Measurements from ENCODE around the gene COG7.
"Not testable (repeated sequence)": the region's sequence is repeated elsewhere in the genome, so short reads cannot be mapped to it uniquely, and the experiment has no call there.

COG7 gene

DNA sequence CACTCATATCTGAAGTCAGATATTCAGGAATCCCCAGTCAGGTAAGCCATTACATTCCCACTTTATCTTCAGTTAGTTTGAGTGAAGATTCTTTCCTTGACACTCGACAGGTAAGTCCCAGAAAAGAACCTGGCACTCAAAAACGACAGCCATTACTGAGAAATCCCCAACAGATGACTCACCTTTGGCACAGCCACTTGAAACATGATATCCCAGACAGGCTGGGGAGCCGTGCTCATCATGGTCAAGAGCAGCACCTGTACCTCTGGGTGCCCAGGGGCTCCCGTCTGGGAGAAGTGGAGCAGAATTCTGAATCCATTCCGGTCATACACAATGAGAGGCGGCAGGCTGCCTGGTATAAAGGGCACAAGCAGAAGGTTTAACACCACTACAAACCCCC lies 16.8 kb upstream of the COG7 start:
- peak; percentile 2 for DNase-seq (ENCODE audit: low read depth)

DNA sequence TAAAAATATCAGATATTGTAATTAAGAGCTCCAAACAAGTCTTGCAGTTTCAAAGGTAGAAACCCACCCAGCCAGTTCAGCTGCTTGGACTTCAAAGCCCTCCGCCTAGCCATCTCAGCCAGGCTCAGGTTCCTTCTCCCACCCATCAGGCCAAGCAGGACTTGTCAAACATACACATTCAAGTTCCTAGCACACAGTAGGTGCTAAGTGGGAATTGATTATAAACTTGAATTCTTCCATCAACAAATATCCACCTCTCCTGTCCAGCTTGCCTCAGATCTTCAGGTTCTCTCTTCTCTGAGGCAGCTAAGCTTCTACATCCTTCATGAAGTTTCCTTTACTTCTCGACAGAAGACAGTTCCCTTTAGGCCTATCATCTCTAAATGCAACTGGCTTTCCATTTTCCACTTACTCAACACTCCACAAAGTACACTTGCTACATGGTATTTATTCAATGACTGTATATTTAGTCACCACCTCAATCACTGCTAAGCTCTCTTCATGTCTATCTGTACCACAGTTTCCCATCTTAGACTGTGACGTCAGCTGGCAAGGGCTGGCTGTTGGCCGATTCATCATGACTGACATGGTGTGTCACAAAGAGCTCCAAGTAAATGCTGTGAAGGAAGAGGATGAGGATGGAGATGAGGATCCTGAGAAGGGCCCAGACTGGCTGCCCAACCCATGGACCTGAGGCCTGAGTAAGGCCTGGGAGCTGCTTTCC lies 13.3 kb upstream of the COG7 start:
- peak; percentile 34 for DNase-seq (ENCODE audit: low read depth)

DNA sequence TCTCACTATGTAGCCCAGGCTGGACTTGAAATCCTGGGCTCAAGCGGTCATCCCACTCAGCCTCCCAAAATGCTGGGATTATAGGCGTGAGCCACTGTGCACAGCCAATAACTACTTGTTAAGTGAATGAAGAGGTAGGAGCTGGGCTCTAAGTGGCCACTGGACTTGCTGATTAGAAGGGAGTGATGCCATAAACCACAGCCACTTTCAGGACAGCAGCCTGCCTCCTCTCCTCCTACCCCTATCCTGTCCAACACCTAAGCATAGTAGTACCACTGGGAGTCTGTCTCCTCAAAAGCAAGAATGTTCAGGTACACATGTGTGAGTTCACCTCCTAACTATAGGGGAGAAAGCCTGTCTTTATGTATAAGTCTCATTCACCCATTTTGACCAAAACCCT lies 12.2 kb upstream of the COG7 start:
- no peak for DNase-seq (ENCODE audit: low read depth)

DNA sequence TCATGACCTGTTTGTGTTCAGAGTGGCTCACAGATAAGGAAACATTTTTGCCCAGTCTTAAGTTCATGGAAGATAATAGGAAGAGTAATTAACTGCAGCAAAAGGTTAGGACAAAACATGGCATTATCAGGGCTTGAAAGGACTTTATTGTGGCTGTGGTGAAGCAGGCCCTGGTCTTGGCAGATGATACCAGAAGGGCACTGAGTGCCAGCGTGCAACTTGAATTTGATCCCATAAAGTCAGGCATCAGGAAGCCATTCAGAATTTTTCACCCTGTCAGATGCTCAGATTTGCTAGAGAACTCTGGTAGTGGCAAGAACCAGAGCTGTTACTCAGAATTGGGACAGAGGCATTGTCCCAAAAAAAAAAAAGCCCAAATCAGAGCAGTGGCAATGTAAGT lies 11.2 kb upstream of the COG7 start:
- DNase-seq (ENCODE audit: low read depth) = no peak

DNA sequence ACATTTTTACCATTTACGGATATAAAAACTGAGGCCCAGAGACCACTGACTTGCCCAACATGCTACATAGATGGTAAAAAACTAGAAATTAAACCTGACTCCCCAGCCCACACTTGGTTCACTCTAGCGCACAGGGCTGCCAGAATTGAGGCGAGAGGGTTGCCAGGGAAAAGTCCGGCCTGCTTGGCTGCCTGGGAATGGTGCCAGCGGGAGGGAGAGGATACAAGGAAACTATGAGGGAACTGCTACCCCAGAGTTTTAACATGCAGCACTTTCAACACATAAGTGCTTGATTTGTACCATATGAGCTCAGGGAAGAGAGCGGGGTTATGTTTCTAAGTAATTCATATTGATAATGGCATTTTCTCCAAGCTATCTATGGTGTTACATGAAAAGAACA lies 10.0 kb upstream of the COG7 start:
- peak; percentile 66 for DNase-seq (ENCODE audit: low read depth)

DNA sequence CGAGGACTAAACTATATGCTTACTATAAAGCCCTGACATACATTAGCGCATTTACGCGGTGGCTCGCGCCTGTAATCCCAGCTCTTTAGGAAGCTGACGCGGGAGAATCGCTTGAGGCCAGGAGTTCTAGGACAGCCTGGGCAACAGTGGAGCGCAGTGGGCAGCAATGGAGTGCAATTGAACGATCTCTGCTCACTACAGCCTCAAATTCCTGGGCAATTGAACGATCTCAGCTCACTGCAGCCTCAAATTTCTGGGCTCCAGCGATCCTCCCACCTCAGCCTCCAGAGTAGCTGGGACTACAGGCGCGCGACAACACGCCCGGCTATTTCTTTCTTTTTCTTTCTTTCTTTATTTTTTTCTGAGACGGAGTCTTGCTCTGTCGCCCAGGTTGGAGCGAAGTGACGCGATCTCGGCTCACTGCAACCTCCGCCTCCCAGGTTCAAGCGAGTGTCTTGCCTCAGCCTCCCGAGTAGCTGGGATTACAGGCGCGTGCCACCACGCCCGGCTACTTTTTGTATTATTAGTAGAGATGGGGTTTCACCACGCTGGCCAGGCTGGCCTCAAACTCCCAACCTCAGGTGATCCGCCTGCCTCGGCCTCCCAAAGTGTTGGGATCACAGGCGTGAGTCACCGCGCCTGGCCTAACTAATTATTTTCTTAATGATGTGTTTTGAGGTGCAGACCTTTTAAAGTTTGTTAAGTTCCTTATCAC lies 506 bp upstream of the COG7 start:
- no peak for DNase-seq (ENCODE audit: low read depth)

DNA sequence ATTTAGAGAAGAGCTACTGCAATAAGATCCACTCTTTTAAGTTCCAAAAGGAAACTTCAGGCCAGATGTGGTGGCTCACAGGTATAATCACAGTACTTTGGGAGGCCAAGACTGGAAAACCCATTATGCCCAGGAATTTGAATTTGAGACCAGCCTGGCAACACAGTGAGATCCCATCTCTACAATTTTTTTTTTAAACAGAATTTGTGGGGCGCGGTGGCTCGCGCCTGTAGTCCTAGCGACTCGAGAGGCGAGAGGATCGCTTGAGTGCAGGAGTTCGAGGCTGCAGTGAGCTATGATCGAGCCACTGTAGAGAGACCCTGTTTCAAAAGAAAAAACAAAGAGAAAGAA lies 793 bp downstream of the COG7 start:
- DNase-seq (ENCODE audit: low read depth) = no peak

DNA sequence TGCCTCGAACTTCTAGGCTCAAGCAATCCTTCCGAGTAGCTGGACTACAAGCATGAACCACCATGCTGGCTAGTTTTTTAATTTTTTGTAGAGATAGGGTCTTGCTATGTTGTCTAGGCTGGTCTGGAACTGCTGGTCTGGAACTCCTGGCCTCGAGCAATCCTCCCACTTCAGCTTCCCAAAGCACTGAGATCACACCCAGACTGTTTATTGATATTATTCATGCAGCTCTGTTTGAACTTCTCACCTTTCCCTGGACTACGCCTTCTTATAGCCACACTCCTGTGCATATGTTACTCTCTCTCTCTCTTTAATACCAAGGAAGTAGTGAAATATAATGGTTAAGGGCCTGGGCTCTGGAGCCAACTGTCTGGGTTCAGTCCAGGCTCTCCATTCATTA lies 4.6 kb downstream of the COG7 start:
- no peak for DNase-seq (ENCODE audit: low read depth)

DNA sequence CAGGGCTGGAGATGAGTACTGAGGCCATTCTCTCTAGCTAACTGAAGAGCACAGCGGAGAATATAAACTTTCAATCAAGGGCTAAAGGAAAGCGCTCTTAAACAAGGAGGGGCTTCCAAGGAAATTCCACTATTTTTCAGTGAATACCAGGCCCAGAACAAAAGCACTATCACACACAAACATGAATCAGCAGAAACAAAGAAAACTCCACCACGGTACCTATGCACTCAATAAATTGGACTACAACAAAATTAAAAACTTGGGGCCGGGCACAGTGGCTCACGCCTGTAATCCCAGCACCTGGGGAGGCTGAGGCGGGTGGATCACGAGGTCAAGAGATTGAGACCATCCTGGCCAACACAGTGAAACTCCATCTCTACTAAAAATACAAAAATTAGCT lies 15.4 kb downstream of the COG7 start:
- not testable (repeated sequence) for DNase-seq (ENCODE audit: low read depth)

DNA sequence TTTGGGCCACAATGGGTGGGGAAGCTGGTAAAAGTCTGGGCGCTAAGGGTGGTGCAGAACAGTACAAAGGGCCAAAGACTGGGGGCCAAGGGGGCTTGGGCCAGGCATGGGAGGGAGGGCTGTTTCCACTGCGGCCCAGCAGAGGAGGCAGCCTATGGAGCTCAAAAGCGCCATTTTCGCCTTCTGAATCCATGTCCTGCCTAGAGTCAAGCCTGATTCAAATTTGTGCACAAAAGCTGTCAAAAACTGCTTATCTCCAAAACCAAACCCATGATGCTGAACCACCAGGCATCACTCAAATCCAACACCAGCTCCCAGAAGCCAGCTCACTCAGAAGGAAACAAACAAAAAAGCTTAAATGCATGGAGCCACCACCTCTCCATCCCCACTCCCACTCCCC lies 16.0 kb downstream of the COG7 start:
- no peak for DNase-seq (ENCODE audit: low read depth)

DNA sequence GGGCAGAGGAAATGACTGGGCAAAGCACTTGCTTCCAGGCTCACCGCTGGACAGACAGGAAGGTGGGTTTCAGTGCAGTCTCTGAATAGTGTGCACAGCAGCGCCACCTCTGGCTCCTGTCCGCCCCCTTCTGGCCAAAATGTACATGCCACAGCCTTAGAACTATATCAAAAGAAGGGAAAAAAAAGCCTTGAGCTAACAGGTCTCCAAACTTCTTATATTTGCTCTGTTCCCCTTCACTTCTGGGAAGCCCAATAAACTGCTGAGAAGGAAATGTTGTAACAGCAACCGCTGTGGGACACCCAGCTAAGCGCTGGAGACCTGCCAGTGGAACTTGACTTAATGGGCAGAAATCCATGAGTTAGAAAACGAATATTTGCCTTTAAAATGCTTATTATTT lies 17.5 kb downstream of the COG7 start:
- no peak for DNase-seq (ENCODE audit: low read depth)

DNA sequence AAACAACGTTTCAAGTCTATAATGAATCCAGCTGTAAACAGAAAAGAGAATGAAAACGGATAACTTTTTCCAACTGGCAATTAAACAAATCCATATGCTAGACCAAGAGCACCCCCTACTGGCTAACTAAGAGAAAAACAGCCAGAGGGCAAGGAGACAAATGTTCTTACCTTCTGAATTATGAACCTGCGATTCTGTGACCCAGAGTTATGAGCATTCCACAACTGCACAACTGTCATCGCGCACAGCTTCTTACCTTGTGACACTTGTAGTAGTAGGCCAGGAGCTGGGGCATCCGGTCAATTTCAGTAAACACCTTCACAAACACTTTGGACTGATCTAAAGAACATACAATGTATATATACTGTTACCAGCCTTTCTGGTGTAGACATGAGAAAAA lies 18.6 kb downstream of the COG7 start:
- DNase-seq (ENCODE audit: low read depth) = peak; percentile 28

DNA sequence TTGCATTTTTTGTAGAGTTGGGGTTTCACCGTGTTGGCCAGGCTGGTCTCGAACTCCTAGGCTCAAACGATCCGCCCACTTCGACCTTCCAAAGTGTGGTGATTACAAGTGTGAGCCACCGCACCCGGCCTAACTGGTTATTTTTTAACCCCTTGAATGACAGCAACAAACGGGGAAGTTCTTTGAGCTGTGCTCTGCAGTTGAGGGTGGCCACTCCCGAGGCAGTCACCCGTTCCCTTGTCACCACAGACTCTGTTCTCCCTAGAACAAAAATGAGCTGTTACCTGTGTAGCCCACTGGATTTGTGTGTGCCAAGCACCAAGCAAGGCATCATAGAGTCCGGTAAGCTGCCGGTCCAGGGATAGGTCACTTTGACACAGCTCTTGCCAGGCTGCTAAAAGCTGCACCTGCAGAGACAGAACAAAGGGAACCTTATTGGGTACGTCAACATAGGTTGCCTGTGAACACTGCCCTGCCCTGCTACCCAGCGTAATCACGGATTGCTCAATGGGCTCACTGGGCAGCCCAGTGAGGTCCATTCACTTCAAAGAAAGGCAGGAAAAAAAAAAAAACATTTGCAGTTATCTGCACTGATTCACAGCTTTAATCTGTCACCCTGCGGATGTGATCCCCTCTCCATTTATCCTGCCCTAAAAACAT lies 19.6 kb downstream of the COG7 start:
- no peak for DNase-seq (ENCODE audit: low read depth)

DNA sequence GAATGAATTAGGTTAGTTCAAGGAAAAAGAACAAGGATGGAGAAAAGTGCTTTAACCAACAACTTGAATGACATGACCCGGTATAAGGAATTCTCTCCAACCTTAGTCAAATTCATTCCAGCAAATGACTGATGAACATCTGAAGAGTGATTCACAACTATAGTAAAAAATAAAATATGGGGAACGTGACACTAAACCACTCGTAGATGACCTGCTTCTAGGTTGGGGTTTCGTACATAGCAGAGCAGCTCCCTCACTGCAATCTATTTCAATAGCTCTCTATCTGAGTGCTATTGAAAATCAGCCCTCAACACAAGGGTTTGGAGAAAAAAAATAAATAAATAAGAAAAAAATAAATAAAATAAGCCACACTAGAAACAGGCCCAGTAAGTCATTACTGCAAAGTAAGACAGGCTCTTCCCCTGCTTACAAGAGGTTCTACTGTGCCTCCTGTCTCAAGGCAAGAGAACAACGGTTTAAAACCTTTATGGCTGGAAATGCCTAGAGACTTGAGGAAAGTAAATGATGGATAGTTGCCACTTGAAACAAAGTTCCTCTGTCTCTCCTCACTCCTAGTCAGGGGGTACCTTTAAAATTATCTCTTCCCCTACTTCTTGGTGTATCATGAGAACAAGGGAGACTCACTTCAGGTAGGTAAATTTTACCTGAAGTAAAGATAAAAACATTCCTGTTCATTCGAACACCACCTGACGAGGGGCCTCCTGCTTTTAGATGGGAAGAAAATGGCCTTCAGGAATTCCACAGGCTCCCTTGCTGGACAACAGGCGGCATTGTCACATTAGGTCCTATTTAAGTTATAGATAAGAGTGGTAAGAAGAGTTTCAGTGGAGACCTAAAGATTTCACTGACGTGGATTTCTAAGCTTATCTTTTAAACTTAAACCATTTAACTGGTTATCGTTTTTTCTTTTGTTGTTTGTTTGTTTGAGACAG lies 20.5 kb downstream of the COG7 start:
- no peak for DNase-seq (ENCODE audit: low read depth)

DNA sequence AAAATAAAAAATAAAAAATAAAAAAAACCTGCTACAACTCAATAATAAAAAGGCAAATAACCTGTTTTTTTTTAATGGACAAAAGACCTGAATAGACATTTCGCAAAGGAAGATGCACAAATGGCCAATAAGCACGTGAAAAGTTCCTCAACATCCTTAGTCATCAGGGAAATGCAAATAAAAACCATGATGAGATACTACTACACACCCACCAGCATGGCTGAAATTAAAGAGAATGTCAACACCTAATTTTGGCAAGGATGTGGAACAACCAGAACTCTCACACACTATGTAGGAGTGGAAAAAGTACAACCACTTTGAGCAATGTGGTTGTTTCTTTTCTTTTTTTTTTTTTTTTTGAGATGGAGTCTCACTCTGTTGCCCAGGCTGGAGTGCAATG lies 24.6 kb downstream of the COG7 start:
- no peak for DNase-seq (ENCODE audit: low read depth)

DNA sequence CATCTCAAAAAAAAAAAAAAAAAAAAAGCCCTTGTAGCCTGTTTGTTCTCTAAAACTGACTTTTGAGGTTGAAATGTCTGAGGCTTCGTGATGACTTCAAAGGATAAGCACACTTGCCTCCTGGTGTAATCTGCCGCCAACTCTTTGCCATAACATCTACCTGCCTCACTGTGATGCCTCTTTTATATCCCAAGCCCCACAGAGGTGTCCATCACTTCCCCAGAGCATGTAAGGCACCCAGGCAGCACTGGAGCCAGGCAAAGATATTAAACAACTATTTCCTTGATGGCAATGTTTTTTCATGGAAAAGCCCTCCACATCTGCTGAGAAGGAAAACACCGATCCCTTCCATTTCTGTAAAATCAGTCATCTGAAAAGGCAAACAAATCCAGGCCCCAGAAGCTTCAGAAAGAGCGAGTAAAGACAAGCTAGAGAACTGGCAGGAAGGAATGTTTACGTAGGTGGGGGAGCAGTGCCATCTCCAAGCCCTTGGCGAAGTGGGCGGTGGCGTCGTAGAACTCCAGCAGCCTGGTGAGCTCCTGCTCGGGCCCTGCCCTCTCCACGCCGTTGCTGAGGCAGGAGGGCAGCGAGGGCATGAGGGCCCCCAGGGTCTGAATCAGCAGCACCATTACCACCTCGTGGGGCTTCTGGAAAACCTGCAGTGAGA lies 28.6 kb downstream of the COG7 start:
- no peak for DNase-seq (ENCODE audit: low read depth)

DNA sequence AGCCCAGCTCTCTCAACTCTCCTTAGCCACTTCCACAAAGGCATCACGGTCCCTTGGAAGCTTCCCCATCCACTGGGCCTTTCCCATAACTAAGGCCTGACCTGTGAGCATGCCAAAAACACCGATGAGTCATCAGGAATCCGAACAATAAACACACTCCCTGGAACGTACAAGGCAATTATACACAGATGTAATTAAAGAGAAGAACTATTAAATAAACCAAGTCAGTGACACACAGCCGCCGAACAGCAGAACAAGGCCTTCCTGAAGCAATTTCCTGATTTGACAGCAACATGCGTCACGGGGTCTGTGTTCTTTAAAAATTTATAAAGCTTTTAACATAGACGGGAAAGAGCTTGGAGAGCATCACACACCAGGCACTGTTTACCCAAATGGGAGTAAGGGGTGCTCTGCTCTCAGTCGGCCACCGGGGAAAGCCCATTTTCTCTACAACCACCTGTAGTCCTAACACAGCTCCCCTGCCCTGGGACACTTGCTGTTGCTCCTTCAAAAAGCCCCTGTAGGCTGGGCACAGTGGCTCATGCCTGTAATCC lies 29.4 kb downstream of the COG7 start:
- DNase-seq (ENCODE audit: low read depth) = peak; percentile 97

DNA sequence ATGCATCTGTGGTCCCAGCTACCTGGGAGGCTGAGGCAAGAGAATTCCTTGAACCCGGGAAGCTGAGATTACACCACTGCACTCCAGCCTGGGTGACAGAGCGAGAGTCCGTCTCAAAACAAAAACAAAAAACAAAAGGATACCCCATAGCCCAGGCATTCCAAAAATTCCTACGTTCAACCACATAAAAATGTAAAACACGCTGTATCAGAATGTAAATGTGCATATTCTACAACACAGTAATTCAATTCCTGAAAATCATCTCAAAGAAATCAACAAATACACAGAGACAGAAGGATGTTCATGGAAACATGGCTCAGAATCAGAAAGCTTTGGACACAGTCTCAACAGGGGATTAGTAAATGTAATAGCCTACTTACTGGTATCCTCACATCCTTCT lies 33.0 kb downstream of the COG7 start:
- no peak for DNase-seq (ENCODE audit: low read depth)

DNA sequence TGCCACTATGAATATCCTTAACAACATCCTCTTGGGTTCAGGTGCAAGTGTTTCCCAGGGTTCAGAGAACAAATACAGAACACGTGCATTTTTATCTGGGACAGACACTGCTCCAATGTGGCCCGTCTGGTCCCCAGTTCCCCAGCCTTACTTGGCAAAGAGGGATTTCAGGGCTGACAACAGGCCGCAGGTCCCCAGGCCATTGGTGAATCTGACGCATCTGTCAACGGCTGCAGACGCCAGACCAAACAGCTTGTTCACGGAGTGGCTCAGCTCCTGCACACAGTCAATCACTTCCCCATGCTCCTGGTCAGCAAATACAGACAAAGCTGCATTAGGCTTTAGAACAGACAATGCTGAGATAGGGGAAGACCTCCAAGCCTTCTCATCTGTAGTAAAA lies 36.2 kb downstream of the COG7 start:
- DNase-seq (ENCODE audit: low read depth) = no peak

DNA sequence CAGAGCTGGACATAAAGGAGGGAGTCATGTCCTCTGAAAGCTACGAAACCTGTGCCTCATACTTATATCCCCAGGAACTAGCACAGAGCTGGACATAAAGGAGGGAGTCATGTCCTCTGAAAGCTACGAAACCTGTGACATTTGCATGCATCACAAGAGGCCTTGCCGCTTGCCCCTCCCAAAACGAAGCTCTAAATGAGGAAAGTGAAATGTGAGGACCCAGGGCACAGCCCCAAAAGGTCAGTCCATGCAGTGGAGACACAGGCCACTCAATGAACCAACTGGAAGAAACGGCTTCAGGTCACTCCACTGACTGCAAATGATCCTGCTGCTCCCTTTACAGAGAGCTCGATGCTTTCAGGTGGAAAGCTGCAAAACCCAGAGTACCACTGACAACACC lies 38.3 kb downstream of the COG7 start:
- no peak for DNase-seq (ENCODE audit: low read depth)

DNA sequence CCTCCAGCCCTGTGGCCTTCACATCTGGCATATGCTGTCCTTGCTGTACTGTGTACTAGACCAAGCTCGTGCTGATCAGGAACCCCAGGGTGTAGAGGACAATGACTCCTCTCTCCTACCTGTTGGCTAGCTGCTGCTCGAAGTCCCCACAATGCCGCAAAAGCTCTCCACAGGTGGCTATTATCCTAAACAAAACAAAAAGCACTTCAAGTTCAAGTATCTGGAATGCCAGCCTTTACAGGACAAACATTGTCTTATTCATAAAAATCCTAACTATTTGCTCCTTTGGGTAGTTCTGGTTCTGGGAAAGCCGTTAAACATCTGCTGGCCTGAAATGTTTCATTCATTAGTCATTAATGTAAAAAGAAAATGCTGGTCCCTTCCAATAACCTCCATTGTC lies 42.8 kb downstream of the COG7 start:
- no peak for DNase-seq (ENCODE audit: low read depth)

DNA sequence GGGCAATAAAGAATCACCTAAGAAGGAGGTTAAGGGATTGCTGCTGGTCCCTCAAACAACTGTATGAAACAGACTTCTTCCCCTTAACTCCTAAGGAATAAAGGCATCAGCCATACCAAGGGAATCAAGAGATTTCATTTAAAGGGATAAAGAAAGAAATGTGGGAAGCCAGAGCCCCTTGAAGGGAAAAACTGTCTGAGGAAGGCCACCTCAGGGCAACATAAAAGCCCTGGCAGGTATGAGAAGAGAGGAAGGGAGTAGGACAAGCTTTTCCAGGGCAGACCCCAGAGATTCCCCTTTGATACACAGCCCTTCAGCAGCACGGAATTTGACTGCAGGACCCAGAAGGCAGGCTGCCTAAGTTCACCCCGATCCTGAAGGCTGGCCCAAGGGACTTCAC lies 43.5 kb downstream of the COG7 start:
- no peak for DNase-seq (ENCODE audit: low read depth)

Data from GM04504 (cell line).